Measurements from ENCODE around the gene DGKH. TPM values are rescaled to one million over a fixed set of nuclear protein-coding genes. Genes with fewer than 3 reads are reported as not detected.
A peak's percentile ranks its signal among the peaks of the same experiment; 100 is the strongest.

Gene DGKH
- total and polyA plus RNA-seq, 9 of the 15 experiments (the other 6 are each of a cell fraction or from before 2014, with no cell fraction given): 0.38 to 4.4 (median 3.1) TPM

- TF ChIP-seq ZBTB43 (CRISPR knock-in tag; IDR thresholded peaks at IDR 0.05) (no peak), ZC3H11A (IDR thresholded peaks at IDR 0.05; ENCODE audit: low read depth, low read length) (no peak), DACH1 (IDR thresholded peaks at IDR 0.05; ENCODE audit: partially characterized antibody) (no peak), EP300 (IDR thresholded peaks at IDR 0.05; ENCODE audit: low read length) (0 out of 2 replicates have a peak, but pooled peaks have one; percentile 4), CCNT2 (IDR thresholded peaks at IDR 0.05; ENCODE audit: borderline replicate concordance, extremely low read depth, insufficient read length, low read depth, low read length) (no peak), STAT5B (CRISPR knock-in tag; IDR thresholded peaks at IDR 0.05) (no peak), TCFL5 (CRISPR knock-in tag; conservative IDR thresholded peaks at IDR 0.05) (no peak), SIN3B (IDR thresholded peaks at IDR 0.05; ENCODE audit: low read depth) (no peak), ZNF311 (CRISPR knock-in tag; IDR thresholded peaks at IDR 0.05) (0 out of 2 replicates have a peak, but pooled peaks have one; percentile 12), TAL1 (IDR thresholded peaks at IDR 0.05) (peak; percentile 37; the same call in 1 of the 2 replicates), CBFA2T2 (conservative IDR thresholded peaks at IDR 0.05) (0 out of 2 replicates have a peak, but pooled peaks have one; percentile 32), ZEB2 (IDR thresholded peaks at IDR 0.05) (no peak), PRDM10 (IDR thresholded peaks at IDR 0.05; ENCODE audit: partially characterized antibody) (no peak), SRSF7 (optimal IDR thresholded peaks at IDR 0.05; ENCODE audit: low read depth, low read length) (no peak), CXXC5 (CRISPR knock-in tag; IDR thresholded peaks at IDR 0.05) (no peak), TCF7L2 (IDR thresholded peaks at IDR 0.05; ENCODE audit: low read depth, low read length) (no peak)
- TF ChIP-seq, protein P1, sequence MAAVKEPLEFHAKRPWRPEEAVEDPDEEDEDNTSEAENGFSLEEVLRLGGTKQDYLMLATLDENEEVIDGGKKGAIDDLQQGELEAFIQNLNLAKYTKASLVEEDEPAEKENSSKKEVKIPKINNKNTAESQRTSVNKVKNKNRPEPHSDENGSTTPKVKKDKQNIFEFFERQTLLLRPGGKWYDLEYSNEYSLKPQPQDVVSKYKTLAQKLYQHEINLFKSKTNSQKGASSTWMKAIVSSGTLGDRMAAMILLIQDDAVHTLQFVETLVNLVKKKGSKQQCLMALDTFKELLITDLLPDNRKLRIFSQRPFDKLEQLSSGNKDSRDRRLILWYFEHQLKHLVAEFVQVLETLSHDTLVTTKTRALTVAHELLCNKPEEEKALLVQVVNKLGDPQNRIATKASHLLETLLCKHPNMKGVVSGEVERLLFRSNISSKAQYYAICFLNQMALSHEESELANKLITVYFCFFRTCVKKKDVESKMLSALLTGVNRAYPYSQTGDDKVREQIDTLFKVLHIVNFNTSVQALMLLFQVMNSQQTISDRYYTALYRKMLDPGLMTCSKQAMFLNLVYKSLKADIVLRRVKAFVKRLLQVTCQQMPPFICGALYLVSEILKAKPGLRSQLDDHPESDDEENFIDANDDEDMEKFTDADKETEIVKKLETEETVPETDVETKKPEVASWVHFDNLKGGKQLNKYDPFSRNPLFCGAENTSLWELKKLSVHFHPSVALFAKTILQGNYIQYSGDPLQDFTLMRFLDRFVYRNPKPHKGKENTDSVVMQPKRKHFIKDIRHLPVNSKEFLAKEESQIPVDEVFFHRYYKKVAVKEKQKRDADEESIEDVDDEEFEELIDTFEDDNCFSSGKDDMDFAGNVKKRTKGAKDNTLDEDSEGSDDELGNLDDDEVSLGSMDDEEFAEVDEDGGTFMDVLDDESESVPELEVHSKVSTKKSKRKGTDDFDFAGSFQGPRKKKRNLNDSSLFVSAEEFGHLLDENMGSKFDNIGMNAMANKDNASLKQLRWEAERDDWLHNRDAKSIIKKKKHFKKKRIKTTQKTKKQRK (IDR thresholded peaks at IDR 0.05; ENCODE audit: borderline replicate concordance, low read depth, low read length): no peak
- TF ChIP-seq, protein P2, sequence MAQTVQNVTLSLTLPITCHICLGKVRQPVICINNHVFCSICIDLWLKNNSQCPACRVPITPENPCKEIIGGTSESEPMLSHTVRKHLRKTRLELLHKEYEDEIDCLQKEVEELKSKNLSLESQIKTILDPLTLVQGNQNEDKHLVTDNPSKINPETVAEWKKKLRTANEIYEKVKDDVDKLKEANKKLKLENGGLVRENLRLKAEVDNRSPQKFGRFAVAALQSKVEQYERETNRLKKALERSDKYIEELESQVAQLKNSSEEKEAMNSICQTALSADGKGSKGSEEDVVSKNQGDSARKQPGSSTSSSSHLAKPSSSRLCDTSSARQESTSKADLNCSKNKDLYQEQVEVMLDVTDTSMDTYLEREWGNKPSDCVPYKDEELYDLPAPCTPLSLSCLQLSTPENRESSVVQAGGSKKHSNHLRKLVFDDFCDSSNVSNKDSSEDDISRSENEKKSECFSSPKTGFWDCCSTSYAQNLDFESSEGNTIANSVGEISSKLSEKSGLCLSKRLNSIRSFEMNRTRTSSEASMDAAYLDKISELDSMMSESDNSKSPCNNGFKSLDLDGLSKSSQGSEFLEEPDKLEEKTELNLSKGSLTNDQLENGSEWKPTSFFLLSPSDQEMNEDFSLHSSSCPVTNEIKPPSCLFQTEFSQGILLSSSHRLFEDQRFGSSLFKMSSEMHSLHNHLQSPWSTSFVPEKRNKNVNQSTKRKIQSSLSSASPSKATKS (CRISPR knock-in tag; IDR thresholded peaks at IDR 0.05): no peak
Observed at GRCh38 chr13:42071672-42072419, 23.4 kb downstream of the DGKH start (continued).

Measured in K562 (cell line).